Measurements from ENCODE around the gene MAML3. TPM values are rescaled to one million over a fixed set of nuclear protein-coding genes. Genes with fewer than 3 reads are reported as not detected.

Gene MAML3
- total RNA-seq, 5 donors from 2014 or later (not counting 1 experiment from before 2014, with no cell fraction given) = 2.0 to 3.4 (median 2.7) TPM

- Histone ChIP-seq H3K9me3 (no peaks in the 10 kb centered on the region), H3K27me3 (replicated peaks in 1 of 2; ENCODE audit: control insufficient read depth in 2 of 2, extremely low read depth in 1 of 2, insufficient read depth in 2 of 2, low read length in 1 of 2) (no peaks in the 10 kb centered on the region), H3K4me3 (ENCODE audit: control insufficient read depth in 1 of 2, extremely low read depth in 1 of 2, low read length in 1 of 2) (no peak overlapping the region), H3K36me3 (ENCODE audit: control insufficient read depth in 2 of 2, extremely low read depth in 1 of 2, insufficient read depth in 1 of 2, low read length in 1 of 2) (no peaks in the 10 kb centered on the region), H3K4me1 (ENCODE audit: control insufficient read depth in 1 of 2, extremely low read depth in 1 of 2, insufficient read depth in 2 of 2, low read length in 2 of 2) (no peaks in the 10 kb centered on the region), H3K27ac (ENCODE audit: low read length) (no peak overlapping the region)
- ChIA-PET POLR2A (no interaction called here), CTCF (interaction anchor here in 1 of 2 donors (0.7 kb wide), 1 partner anchor 284 kb away, joined by 3 read pairs; no protein-coding TSS in a partner anchor)
- Mint-ChIP-seq H3K36me3 (no peaks in the 10 kb centered on the region), H3K27me3 (no peaks in the 10 kb centered on the region), H3K4me3 (no peak overlapping the region), H3K9me3 (no peaks in the 10 kb centered on the region), H3K27ac (no peak overlapping the region), H3K4me1 (no peaks in the 10 kb centered on the region)
- 85% methylated on average over 4 of the region's 13 CpGs for WGBS (ENCODE audit: insufficient coverage)
- DNase-seq = no peak
- no peak for ATAC-seq (replicated peaks in 1 of 4)
Measured at GRCh38 chr4:139825523-139826014, 328.4 kb downstream of the MAML3 start.

- H3K27me3 ChIP-seq (replicated peaks in 1 of 2; ENCODE audit: control insufficient read depth in 2 of 2, extremely low read depth in 1 of 2, insufficient read depth in 2 of 2, low read length in 1 of 2) = no peaks in the 10 kb centered on the region
- CTCF ChIA-PET = interaction anchor here in 1 of 2 donors (0.7 kb wide), 1 partner anchor 284 kb away, joined by 3 read pairs; no protein-coding TSS in a partner anchor
- no peak overlapping the region for H3K4me3 Mint-ChIP-seq
- ATAC-seq (replicated peaks in 1 of 4) (no peak), DNase-seq (no peak)
- H3K9me3 ChIP-seq = no peaks in the 10 kb centered on the region
- no peak overlapping the region for H3K27ac ChIP-seq (ENCODE audit: low read length)
- no peaks in the 10 kb centered on the region for H3K36me3 Mint-ChIP-seq
- H3K9me3 Mint-ChIP-seq = no peaks in the 10 kb centered on the region
- no peaks in the 10 kb centered on the region for H3K4me1 ChIP-seq (ENCODE audit: control insufficient read depth in 1 of 2, extremely low read depth in 1 of 2, insufficient read depth in 2 of 2, low read length in 2 of 2)
- 80% methylated on average over 1 of the region's 9 CpGs for WGBS (ENCODE audit: insufficient coverage)
- no peaks in the 10 kb centered on the region for H3K27me3 Mint-ChIP-seq
- no peaks in the 10 kb centered on the region for H3K36me3 ChIP-seq (ENCODE audit: control insufficient read depth in 2 of 2, extremely low read depth in 1 of 2, insufficient read depth in 1 of 2, low read length in 1 of 2)
- POLR2A ChIA-PET = no interaction called here
- H3K4me1 Mint-ChIP-seq = no peaks in the 10 kb centered on the region
- H3K27ac Mint-ChIP-seq = no peak overlapping the region
- H3K4me3 ChIP-seq (ENCODE audit: control insufficient read depth in 1 of 2, extremely low read depth in 1 of 2, low read length in 1 of 2) = no peak overlapping the region
Measured at GRCh38 chr4:139824882-139825522, 329.0 kb downstream of the MAML3 start.

GRCh38 chr4:139823746-139824145 lies 330.2 kb downstream of the MAML3 start:
- Histone ChIP-seq H3K4me3 (ENCODE audit: control insufficient read depth in 1 of 2, extremely low read depth in 1 of 2, low read length in 1 of 2) (no peak overlapping the region), H3K4me1 (ENCODE audit: control insufficient read depth in 1 of 2, extremely low read depth in 1 of 2, insufficient read depth in 2 of 2, low read length in 2 of 2) (no peaks in the 10 kb centered on the region), H3K27ac (ENCODE audit: low read length) (no peak overlapping the region), H3K36me3 (ENCODE audit: control insufficient read depth in 2 of 2, extremely low read depth in 1 of 2, insufficient read depth in 1 of 2, low read length in 1 of 2) (no peaks in the 10 kb centered on the region), H3K27me3 (replicated peaks in 1 of 2; ENCODE audit: control insufficient read depth in 2 of 2, extremely low read depth in 1 of 2, insufficient read depth in 2 of 2, low read length in 1 of 2) (no peaks in the 10 kb centered on the region), H3K9me3 (no peaks in the 10 kb centered on the region)
- Mint-ChIP-seq H3K27me3 (no peaks in the 10 kb centered on the region), H3K4me1 (no peaks in the 10 kb centered on the region), H3K36me3 (no peaks in the 10 kb centered on the region), H3K27ac (no peak overlapping the region), H3K9me3 (no peaks in the 10 kb centered on the region), H3K4me3 (no peak overlapping the region)
- ATAC-seq (replicated peaks in 1 of 4) (no peak), DNase-seq (no peak)
- ChIA-PET POLR2A (interaction anchor here in 1 of 2 donors (0.6 kb wide), 1 partner anchor 877 kb away, joined by 3 read pairs; no protein-coding TSS in a partner anchor), CTCF (no interaction called here)
- no CpG with 5 or more reads among the region's 5 CpGs for WGBS (ENCODE audit: insufficient coverage)

GRCh38 chr4:139823345-139823744 lies 330.6 kb downstream of the MAML3 start:
- Histone ChIP-seq H3K9me3 (no peaks in the 10 kb centered on the region), H3K27me3 (replicated peaks in 1 of 2; ENCODE audit: control insufficient read depth in 2 of 2, extremely low read depth in 1 of 2, insufficient read depth in 2 of 2, low read length in 1 of 2) (no peaks in the 10 kb centered on the region), H3K4me1 (ENCODE audit: control insufficient read depth in 1 of 2, extremely low read depth in 1 of 2, insufficient read depth in 2 of 2, low read length in 2 of 2) (no peaks in the 10 kb centered on the region), H3K36me3 (ENCODE audit: control insufficient read depth in 2 of 2, extremely low read depth in 1 of 2, insufficient read depth in 1 of 2, low read length in 1 of 2) (no peaks in the 10 kb centered on the region), H3K4me3 (ENCODE audit: control insufficient read depth in 1 of 2, extremely low read depth in 1 of 2, low read length in 1 of 2) (no peak overlapping the region), H3K27ac (ENCODE audit: low read length) (no peak overlapping the region)
- 86% methylated on average over 4 of the region's 4 CpGs for WGBS (ENCODE audit: insufficient coverage)
- ChIA-PET CTCF (no interaction called here), POLR2A (interaction anchor here in 1 of 2 donors (0.6 kb wide), 1 partner anchor 877 kb away, joined by 3 read pairs; no protein-coding TSS in a partner anchor)
- Mint-ChIP-seq H3K36me3 (no peaks in the 10 kb centered on the region), H3K9me3 (no peaks in the 10 kb centered on the region), H3K27ac (no peak overlapping the region), H3K27me3 (no peaks in the 10 kb centered on the region), H3K4me3 (no peak overlapping the region), H3K4me1 (no peaks in the 10 kb centered on the region)
- ATAC-seq (replicated peaks in 1 of 4) (no peak), DNase-seq (no peak)

- no peaks in the 10 kb centered on the region for H3K9me3 ChIP-seq
- no peaks in the 10 kb centered on the region for H3K4me1 Mint-ChIP-seq
- H3K4me1 ChIP-seq (ENCODE audit: control insufficient read depth in 1 of 2, extremely low read depth in 1 of 2, insufficient read depth in 2 of 2, low read length in 2 of 2) = no peaks in the 10 kb centered on the region
- CTCF ChIA-PET = no interaction called here
- H3K9me3 Mint-ChIP-seq = no peaks in the 10 kb centered on the region
- 100% methylated on average over 1 of the region's 4 CpGs for WGBS (ENCODE audit: insufficient coverage)
- no peaks in the 10 kb centered on the region for H3K36me3 Mint-ChIP-seq
- no peaks in the 10 kb centered on the region for H3K27me3 Mint-ChIP-seq
- no peak overlapping the region for H3K27ac ChIP-seq (ENCODE audit: low read length)
- ATAC-seq (replicated peaks in 1 of 4) = no peak
- H3K27ac Mint-ChIP-seq = no peak overlapping the region
- H3K4me3 Mint-ChIP-seq = no peak overlapping the region
- DNase-seq = no peak
- no peaks in the 10 kb centered on the region for H3K27me3 ChIP-seq (replicated peaks in 1 of 2; ENCODE audit: control insufficient read depth in 2 of 2, extremely low read depth in 1 of 2, insufficient read depth in 2 of 2, low read length in 1 of 2)
- H3K4me3 ChIP-seq (ENCODE audit: control insufficient read depth in 1 of 2, extremely low read depth in 1 of 2, low read length in 1 of 2) = no peak overlapping the region
- H3K36me3 ChIP-seq (ENCODE audit: control insufficient read depth in 2 of 2, extremely low read depth in 1 of 2, insufficient read depth in 1 of 2, low read length in 1 of 2) = no peaks in the 10 kb centered on the region
- POLR2A ChIA-PET = interaction anchor here in 1 of 2 donors (0.6 kb wide), 1 partner anchor 37 kb away, joined by 10 read pairs; no protein-coding TSS in a partner anchor
Measured at GRCh38 chr4:139822391-139822790, 331.6 kb downstream of the MAML3 start.

- ChIA-PET CTCF (no interaction called here), POLR2A (no interaction called here)
- Mint-ChIP-seq H3K4me1 (peaks cover 0 to 5% (median 2%) of the 10 kb centered on the region in 3 donors), H3K36me3 (no peaks in the 10 kb centered on the region), H3K27me3 (no peaks in the 10 kb centered on the region), H3K27ac (no peak overlapping the region), H3K9me3 (no peaks in the 10 kb centered on the region), H3K4me3 (no peak overlapping the region)
- Histone ChIP-seq H3K36me3 (ENCODE audit: control insufficient read depth in 2 of 2, extremely low read depth in 1 of 2, insufficient read depth in 1 of 2, low read length in 1 of 2) (no peaks in the 10 kb centered on the region), H3K27me3 (replicated peaks in 1 of 2; ENCODE audit: control insufficient read depth in 2 of 2, extremely low read depth in 1 of 2, insufficient read depth in 2 of 2, low read length in 1 of 2) (no peaks in the 10 kb centered on the region), H3K4me1 (ENCODE audit: control insufficient read depth in 1 of 2, extremely low read depth in 1 of 2, insufficient read depth in 2 of 2, low read length in 2 of 2) (no peaks in the 10 kb centered on the region), H3K9me3 (no peaks in the 10 kb centered on the region), H3K4me3 (ENCODE audit: control insufficient read depth in 1 of 2, extremely low read depth in 1 of 2, low read length in 1 of 2) (no peak overlapping the region), H3K27ac (ENCODE audit: low read length) (no peak overlapping the region)
- WGBS (ENCODE audit: insufficient coverage) = 64% methylated on average over 1 of the region's 2 CpGs
- no peak for DNase-seq
- ATAC-seq (replicated peaks in 1 of 4) = no peak
Measured at GRCh38 chr4:139819082-139819481, 334.9 kb downstream of the MAML3 start.

All from T-cell (primary cell).